VCaP (cell line): ENCODE data around the gene TGFBR3.

Source experiments
- H3K27ac ChIP-seq: fragments of 450-650 bp; 2 replicates; pipeline ENCODE4 v1.5.1; 2017
- TF ChIP-seq, protein P1 (sequence below): fragments of 450-650 bp; conservative IDR thresholded peaks from 2 replicates; pipeline ENCODE4 v1.5.1; 2017; ENCODE audit warnings: mild to moderate bottlenecking, moderate library complexity

The TGFBR3 gene

DNA sequence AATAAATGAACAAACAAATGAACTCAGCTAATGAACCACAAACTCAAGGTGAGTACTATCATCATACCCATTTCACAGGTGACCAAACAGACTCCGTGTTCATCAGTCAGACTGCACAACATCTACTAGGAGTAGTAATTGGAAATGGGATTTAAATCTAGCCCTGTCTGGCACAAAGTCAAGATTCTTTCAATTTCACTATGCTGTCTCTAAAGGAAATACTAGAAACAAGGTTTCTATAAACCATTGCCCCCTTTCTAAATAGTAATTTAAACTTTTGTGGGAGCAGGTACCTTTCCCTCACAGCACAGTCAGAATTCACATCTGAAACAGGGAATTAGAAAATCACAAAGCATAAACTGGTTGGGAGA is 160.3 kb downstream of the TGFBR3 start:
- TF ChIP-seq, protein P1, sequence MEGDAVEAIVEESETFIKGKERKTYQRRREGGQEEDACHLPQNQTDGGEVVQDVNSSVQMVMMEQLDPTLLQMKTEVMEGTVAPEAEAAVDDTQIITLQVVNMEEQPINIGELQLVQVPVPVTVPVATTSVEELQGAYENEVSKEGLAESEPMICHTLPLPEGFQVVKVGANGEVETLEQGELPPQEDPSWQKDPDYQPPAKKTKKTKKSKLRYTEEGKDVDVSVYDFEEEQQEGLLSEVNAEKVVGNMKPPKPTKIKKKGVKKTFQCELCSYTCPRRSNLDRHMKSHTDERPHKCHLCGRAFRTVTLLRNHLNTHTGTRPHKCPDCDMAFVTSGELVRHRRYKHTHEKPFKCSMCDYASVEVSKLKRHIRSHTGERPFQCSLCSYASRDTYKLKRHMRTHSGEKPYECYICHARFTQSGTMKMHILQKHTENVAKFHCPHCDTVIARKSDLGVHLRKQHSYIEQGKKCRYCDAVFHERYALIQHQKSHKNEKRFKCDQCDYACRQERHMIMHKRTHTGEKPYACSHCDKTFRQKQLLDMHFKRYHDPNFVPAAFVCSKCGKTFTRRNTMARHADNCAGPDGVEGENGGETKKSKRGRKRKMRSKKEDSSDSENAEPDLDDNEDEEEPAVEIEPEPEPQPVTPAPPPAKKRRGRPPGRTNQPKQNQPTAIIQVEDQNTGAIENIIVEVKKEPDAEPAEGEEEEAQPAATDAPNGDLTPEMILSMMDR, result no peak
- no peak overlapping the region for H3K27ac ChIP-seq

DNA sequence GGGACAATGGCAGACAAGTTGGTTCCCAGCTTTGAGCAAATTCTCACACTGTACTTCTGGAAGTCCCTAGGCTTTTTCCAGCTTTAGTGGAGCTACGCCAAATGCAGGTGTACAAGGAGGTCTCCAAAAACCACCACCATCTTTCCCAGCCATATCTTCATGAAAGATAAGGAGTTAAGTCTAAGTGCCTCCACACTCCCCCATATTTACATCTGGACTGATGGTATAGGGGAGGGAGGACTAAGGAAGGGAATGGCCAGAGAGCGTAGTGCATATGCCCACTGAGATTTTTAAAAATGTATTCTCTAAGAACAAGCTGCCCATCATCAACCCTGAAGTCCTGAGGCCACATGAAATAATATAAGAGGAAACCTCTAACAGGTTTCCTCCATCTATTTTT is 161.3 kb downstream of the TGFBR3 start:
- TF ChIP-seq, protein P1, result no peak

DNA sequence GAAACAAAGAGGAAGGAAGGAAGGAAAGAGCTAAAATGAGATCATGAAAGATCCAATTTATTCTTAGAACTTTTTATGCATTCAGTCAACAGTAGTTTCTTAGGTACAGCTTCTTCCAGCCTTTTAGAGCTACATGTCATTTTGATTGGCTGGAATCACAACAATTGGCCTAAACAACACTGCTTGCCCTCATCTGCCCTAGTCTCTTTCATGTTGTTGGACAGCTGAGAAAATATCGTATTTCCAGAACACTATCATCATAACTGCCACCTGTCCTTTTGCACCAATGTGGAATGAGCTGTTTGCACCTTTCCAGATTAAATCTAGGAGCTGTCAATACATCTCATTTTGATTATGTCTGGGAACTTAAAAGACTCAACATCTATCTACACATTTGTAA is 161.7 kb downstream of the TGFBR3 start:
- TF ChIP-seq, protein P1, result no peak
- no peak overlapping the region for H3K27ac ChIP-seq

More for the DNA sequence above, 161.3 kb downstream of the TGFBR3 start:
- no peak overlapping the region for H3K27ac ChIP-seq

DNA sequence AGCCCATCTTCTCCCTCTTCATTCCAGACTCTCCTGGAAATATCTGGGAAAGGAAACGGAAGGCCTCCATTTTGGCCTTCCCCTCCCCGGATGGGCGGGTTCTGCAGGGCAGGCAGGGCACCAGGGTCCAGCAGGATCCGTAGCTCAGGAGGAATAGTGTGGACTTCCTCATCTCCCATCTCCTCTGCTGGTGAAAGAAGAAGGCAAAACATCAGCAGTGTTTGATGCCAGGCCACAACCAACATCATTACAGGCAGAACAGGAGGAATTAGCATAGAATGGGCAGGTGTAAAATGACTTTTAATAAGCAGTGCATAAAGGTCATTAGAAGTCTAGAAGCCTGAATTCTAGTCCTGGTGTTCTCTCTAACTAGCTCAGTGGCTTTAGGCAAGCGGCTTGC is 165.9 kb downstream of the TGFBR3 start:
- H3K27ac ChIP-seq, result no peak overlapping the region
- TF ChIP-seq, protein P1, result no peak

DNA sequence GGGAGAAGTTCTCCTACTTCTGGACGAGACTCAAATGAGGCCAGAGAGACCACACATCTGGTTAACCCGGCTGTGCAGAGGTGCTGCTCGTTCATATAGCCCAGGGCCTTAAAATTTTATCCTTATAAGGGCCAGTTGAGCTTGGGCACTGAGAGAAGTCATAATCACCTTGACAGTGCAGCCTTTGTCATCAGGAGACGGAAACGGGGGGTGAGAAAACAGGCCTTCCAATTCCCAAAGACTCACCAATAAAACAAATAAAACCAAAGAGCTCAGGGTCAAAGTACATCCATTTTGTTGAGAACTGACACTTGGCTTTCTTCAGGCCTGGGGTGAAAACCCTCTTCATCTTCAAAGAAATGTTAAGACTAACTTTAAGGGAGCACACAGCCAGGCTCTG is 167.1 kb downstream of the TGFBR3 start:
- TF ChIP-seq, protein P1, result no peak

DNA sequence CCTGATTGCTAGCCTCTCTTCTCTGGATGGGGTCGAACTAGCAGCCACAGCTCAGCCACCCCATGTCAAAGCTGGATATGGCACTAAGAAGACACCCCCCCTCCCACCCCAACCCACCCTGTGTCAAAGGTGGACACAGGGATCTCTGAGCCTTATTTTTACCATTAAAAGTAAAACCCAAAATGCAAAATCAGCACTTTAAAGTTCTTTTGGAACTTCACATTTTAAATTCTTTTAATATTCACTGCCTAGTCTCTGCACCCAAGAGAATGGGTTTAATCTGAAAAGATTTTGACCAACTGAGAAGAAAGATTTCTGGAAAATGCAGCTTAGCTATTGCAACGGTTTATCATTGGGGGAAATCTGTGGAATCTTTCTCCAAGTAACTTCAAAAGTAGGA is 167.6 kb downstream of the TGFBR3 start:
- TF ChIP-seq, protein P1, result no peak
- H3K27ac ChIP-seq, result no peak overlapping the region

More for the DNA sequence above, 167.1 kb downstream of the TGFBR3 start:
- H3K27ac ChIP-seq, result no peak overlapping the region

DNA sequence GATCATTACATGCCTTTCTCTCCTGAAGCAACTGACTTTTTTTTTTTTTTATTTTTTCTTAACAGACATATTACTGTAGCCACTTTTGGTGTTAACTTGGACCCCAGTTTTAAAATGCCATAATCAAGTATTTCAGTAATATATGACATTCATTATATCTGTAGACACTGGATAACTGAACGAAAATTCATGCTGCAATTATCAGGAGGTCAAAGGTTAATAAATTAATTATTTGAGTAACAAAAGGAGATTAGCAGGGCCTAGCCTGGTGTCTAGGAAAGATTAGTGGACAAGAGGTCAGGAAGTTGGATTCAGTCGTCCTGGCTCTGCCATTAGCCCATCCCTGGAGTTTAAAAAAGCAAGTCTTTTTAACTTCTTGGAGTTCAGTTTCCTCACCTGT is 168.1 kb downstream of the TGFBR3 start:
- no peak overlapping the region for H3K27ac ChIP-seq
- TF ChIP-seq, protein P1, result no peak

DNA sequence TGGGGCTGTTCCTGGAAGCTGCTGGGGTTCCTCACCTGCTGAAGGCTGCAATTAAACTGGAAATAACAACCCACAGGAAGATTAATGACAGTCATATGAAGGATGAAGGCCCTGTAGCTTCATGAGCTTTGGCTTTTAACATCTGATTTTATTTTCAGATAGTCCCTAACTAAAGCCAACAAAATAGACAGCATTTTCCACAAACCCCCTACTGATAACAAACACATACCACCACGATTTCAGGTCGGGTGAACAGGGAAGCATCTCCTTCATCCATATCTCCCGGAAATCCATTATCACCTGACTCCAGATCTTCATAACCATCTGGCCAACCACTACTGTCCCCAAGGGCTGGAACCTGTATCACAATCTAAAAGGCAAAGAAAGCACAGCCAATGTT is 169.6 kb downstream of the TGFBR3 start:
- no peak overlapping the region for H3K27ac ChIP-seq
- TF ChIP-seq, protein P1, result no peak
